Renal cortical epithelial cell (primary cell): ENCODE results near the gene RAB5A. TPM values are rescaled to one million over a fixed set of nuclear protein-coding genes. Genes with fewer than 3 reads are reported as not detected.
A peak's percentile ranks its signal among the peaks of the same experiment; 100 is the strongest.
"Not testable (repeated sequence)": the region's sequence is repeated elsewhere in the genome, so short reads cannot be mapped to it uniquely, and the experiment has no call there.

Experiments used
- DNase-seq: peaks from one replicate; pipeline ENCODE4 v3.0.0-alpha.2; 2011; ENCODE audit warnings: low read depth
- total RNA-seq: library from RNA; depleted of rRNA; stranded (reverse); fragments of >200 nt; gene quantifications from 2 replicates; pipeline ENCODE4 v1.2.3, GENCODE V29; 2014

RAB5A gene
- total RNA-seq, 1 donor from 2014 or later = 105 TPM

GRCh38 chr3:19947549-19948225 is 790 bp downstream of the RAB5A start:
- DNase-seq = peak; percentile 36

DNA sequence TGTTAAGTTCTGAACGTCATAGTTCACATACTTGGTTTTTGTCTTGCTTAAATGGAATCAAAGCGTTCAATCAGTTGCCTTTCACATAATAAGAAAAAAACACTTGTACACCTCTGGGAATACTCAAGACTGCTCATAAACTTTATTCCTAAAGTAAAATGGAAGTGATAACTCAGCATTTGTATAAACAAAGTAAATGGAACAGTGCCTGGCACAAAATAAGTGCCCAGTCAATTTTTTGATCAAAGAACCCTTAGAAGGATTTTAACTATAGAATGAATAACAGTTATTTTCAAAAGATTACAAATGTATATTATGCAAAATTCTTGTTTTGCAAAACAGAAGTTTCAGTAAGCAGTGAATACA is 1.3 kb downstream of the RAB5A start:
- DNase-seq = no peak

GRCh38 chr3:19950316-19950715 is 3.4 kb downstream of the RAB5A start:
- no peak for DNase-seq

GRCh38 chr3:19954676-19955075 is 7.8 kb downstream of the RAB5A start:
- DNase-seq = no peak

- not testable (repeated sequence) for DNase-seq
Observed at GRCh38 chr3:19957354-19957753, 10.5 kb downstream of the RAB5A start.

GRCh38 chr3:19959505-19959904 is 12.6 kb downstream of the RAB5A start:
- no peak for DNase-seq

DNA sequence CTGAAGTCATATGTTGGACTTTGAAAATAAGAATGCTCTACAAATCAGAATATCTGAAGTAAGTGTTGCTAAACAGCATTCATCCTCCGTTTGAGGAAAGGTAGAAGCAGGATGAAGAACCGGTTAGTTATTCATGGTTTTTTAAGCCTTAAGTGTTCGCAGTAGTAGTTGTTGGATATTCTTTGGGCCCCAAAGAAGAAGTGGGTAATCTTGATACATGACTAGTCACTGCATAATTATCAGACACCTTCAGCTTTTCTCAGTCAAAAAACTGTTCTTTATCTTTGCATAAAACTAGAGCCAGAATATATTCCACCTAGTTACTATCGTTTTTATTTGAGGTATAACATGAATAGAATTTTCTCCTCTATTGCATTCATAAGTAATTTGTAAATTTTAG is 13.8 kb downstream of the RAB5A start:
- no peak for DNase-seq

DNA sequence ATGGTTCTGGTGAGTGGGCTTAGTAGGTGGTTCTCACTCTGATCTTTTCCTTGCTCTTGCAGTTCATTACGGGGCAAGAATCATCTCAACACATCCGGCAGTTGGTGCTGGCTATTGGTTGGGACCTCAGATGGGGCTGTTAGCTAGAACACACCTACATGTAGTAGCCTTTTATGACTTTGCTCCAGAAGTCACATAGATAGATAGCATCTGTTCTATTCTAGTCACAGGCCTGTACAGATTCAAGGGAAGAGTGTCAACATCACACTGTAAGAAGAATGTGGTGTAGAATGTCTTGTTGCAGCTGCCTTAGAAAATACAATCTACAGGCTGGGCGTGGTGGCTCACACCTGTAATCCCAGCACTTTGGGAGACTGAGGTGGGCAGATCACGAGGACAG is 15.1 kb downstream of the RAB5A start:
- DNase-seq = no peak

GRCh38 chr3:19967208-19967607 is 20.3 kb downstream of the RAB5A start:
- DNase-seq = no peak

DNA sequence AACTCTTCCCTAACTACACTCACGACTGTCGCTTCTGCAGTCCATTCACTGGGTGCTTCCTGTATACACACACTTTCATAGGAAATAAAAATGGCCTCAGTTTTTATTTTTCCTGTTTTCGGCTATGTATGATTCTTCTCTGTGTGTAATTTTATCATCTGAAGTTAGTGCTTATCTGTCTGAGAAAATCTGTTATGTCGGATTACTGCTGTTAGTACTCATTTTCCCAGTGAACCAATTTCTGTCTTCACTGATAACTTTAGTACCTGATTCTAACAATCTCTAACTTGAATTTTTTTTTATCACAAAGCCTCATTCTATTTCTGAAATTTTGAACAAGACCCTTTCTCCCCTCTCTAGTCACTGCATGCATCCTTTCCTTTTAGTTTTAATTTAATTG is 20.9 kb downstream of the RAB5A start:
- DNase-seq = no peak

GRCh38 chr3:19970327-19970726 is 23.4 kb downstream of the RAB5A start:
- DNase-seq = no peak

DNA sequence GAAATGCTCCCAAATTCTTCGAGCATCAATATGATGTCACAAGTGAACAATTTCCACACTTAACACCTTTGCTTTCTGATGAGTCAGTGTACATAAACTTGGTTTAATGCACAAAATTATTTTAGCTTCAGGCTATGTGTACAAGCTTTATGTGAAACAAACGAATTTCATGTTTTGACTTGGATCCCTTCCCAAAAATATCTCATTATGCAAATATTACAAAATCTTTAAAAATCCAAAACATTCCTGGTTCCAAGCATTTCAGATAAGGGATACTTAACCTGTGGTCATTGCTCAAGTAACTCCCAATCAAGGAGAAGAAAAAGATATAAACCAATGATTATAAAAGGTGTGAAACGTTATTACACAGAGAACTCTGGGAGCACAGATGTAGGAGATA is 25.2 kb downstream of the RAB5A start:
- DNase-seq = peak; percentile 55

- DNase-seq = not testable (repeated sequence)
Observed at GRCh38 chr3:19988904-19989303, 42.0 kb downstream of the RAB5A start.

- peak; percentile 72 for DNase-seq
Observed at GRCh38 chr3:19994796-19995195, 47.9 kb downstream of the RAB5A start.

DNA sequence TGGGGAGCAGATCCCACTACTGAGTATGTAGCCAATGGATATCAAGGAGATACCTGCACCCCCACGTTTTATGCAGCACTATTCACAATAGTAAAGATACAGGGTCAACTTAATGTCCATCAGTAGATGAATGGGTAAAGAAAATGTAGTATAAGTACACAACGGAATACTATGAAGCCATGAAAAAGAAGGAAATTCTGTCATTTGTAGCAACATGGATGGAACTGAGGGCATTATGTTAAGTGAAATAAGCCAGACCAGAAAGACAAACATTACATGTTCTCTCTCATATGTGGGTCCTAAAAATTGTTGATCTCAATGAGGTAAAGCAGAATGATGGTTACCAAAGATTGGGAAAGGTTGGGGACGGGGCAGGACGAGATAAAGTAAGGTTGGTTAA is 50.6 kb downstream of the RAB5A start:
- no peak for DNase-seq

- DNase-seq = no peak
Observed at GRCh38 chr3:20001932-20002331, 55.0 kb downstream of the RAB5A start.

- no peak for DNase-seq
Observed at GRCh38 chr3:20007960-20008359, 61.1 kb downstream of the RAB5A start.

GRCh38 chr3:20008646-20009045 is 61.7 kb downstream of the RAB5A start:
- no peak for DNase-seq

DNA sequence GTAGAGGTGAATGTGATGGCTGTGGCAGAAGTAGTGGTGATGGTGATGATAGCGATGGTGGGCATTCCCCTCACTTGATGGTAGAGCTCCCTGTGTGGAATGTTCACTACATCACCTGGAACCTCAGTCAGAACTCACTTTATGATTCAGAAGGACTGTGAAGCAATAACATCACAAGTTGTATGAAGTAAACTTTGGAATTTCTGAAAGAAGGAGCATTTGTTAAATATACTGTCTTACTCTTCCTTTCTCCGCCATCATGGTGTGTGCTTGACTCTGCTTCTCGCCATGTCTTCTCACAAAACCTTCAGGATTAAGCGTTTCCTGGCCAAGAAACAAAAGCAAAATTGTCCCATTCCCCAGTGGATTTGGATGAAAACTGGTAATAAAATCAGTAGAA is 65.3 kb downstream of the RAB5A start, which contains the start of gene PP2D1:
PP2D1 (minus strand) TSS at position 101 of the 400 bp plus-strand sequence. CDS start 192 bp downstream, outside the sequence.
- no peak for DNase-seq

DNA sequence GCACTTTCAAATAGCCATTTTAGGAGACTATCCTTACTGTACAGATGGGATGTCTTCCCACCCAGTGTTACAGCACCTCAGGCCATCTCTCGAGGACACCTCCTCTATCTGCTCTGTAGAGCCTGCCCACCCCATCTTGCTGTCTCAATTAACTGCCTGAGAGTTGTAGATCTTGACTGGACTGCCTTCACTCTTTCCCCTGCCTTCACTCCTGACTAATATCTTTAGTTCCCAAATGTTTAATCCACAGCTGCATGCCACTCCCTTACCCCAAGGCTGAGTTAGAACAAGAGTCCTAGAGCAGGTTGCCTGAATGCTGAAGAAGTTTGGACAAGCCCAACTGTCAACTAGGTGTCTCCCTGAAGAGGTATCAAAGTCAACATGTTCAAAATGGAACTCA is 66.5 kb downstream of the RAB5A start:
- no peak for DNase-seq

GRCh38 chr3:20015525-20015924 is 68.6 kb downstream of the RAB5A start:
- no peak for DNase-seq

DNA sequence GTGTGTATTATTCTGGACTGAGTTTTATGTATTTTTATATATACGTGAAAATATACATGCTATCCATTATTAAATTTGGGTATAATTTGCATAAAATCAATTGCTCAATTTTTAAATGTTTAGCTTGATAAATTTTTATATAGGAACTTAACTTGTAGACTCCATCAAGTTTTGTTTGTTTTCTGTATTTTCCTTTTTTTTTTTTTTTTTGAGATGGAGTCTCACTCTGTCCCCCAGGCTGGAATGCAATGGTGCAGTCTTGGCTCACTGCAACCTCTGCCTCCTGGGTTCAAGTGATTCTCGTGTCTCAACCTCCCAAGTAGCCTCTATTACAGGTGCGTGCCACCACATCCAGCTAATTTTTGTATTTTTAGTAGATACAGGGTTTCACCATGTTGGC is 69.2 kb downstream of the RAB5A start:
- not testable (repeated sequence) for DNase-seq

- DNase-seq = no peak
Observed at GRCh38 chr3:20022954-20023622, 76.2 kb downstream of the RAB5A start.
